Neural progenitor cell (in vitro differentiated cells): ENCODE results near the gene RASAL3.

Source experiments
- CTCF ChIP-seq: fragments of 200-600 bp; sonication (generic); IDR thresholded peaks from 2 replicates; pipeline ENCODE4 v1.5.1; 2017; ENCODE audit warnings: antibody characterized with exemption, mild to moderate bottlenecking
- EZH2 ChIP-seq: fragments of 200-600 bp; sonication (generic); IDR thresholded peaks from 2 replicates; pipeline ENCODE4 v1.6.1; 2017; ENCODE audit warnings: antibody characterized with exemption, mild to moderate bottlenecking, moderate library complexity
- EZH2phosphoT487 ChIP-seq: fragments of 200-600 bp; sonication (generic); IDR thresholded peaks from 2 replicates; pipeline ENCODE4 v1.6.1; 2017; ENCODE audit warnings: antibody characterized with exemption

- TF ChIP-seq CTCF (no peak), EZH2 (no peak), EZH2phosphoT487 (no peak)
These were observed 30.8 kb downstream of the RASAL3 start for GRCh38 chr19:15433519-15434069.
